GM19193 (cell line): ENCODE data around the gene PRRX2.

Experiments
- POLR2A ChIP-seq: IDR thresholded peaks from 4 replicates; pipeline ENCODE4 v1.6.1; 2011; ENCODE audit not compliant: insufficient read depth, insufficient read length; ENCODE audit errors: extremely low read depth

PRRX2 gene

GRCh38 chr9:129661029-129661428, 4.4 kb upstream of the PRRX2 start:
- TF ChIP-seq POLR2A, result no peak

- no peak for TF ChIP-seq POLR2A
Measured at GRCh38 chr9:129664746-129665388, 580 bp upstream of the PRRX2 start.

GRCh38 chr9:129665814-129666520, 520 bp downstream of the PRRX2 start:
- TF ChIP-seq POLR2A, result no peak

- no peak for TF ChIP-seq POLR2A
Measured at GRCh38 chr9:129666575-129666974, 1.1 kb downstream of the PRRX2 start.

GRCh38 chr9:129667378-129667777, 1.9 kb downstream of the PRRX2 start:
- TF ChIP-seq POLR2A, result no peak

GRCh38 chr9:129667850-129668249, 2.4 kb downstream of the PRRX2 start:
- TF ChIP-seq POLR2A, result no peak

GRCh38 chr9:129669141-129669718, 3.8 kb downstream of the PRRX2 start:
- TF ChIP-seq POLR2A, result no peak

GRCh38 chr9:129669946-129670345, 4.5 kb downstream of the PRRX2 start:
- TF ChIP-seq POLR2A, result no peak

- no peak for TF ChIP-seq POLR2A
Measured at GRCh38 chr9:129671065-129671464, 5.6 kb downstream of the PRRX2 start.

GRCh38 chr9:129671519-129671918, 6.1 kb downstream of the PRRX2 start:
- TF ChIP-seq POLR2A, result no peak

- TF ChIP-seq POLR2A, result no peak
Measured at GRCh38 chr9:129672702-129673101, 7.3 kb downstream of the PRRX2 start.

- no peak for TF ChIP-seq POLR2A
Measured at GRCh38 chr9:129673602-129674001, 8.2 kb downstream of the PRRX2 start.

- no peak for TF ChIP-seq POLR2A
Measured at GRCh38 chr9:129674229-129674628, 8.8 kb downstream of the PRRX2 start.

- no peak for TF ChIP-seq POLR2A
Measured at GRCh38 chr9:129675620-129676019, 10.2 kb downstream of the PRRX2 start.

- TF ChIP-seq POLR2A, result no peak
Measured at GRCh38 chr9:129676287-129676686, 10.8 kb downstream of the PRRX2 start.

GRCh38 chr9:129676975-129677374, 11.5 kb downstream of the PRRX2 start:
- no peak for TF ChIP-seq POLR2A
